ENCODE results near the gene FAM90A1.
"Not testable (repeated sequence)": the region's sequence is repeated elsewhere in the genome, so short reads cannot be mapped to it uniquely, and the experiment has no call there.

Gene FAM90A1

DNA sequence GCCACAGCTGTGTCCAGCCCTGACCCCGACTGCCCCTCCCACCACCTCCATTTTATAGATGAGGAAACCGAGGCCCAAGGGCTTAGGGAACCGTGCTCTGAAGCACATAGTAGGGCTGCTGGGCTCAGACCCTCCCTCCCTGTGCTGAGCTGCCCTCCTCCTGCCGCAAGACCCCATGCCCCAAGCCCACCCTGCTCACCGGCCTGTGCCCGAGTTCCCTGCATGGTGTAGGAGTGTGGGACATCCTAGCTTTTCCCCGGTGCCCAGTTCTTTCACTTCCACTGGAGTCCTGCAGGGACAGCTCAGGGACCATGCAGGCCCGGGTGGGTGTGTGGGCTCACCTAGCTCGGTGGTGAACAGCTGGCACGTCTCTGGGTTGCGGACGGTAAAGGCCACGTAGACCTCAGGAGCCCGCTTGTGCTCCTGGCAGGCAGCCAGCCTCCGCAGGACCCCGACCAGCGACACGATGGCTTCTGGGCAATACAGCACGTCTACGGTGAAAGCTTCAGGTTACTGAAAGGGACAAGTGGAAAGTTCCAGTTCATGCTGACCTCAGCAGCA, 6.6 kb upstream of the FAM90A1 start:
- not testable (repeated sequence) for DNase-seq (ENCODE audit: low read depth in 2 of 2)

- DNase-seq (ENCODE audit: low read depth in 2 of 2): not testable (repeated sequence)
Observed at GRCh38 chr12:8233300-8233855, 6.0 kb upstream of the FAM90A1 start.

GRCh38 chr12:8231666-8232608, 4.5 kb upstream of the FAM90A1 start:
- DNase-seq (ENCODE audit: low read depth in 2 of 2): peak; percentile 37 to 59

DNA sequence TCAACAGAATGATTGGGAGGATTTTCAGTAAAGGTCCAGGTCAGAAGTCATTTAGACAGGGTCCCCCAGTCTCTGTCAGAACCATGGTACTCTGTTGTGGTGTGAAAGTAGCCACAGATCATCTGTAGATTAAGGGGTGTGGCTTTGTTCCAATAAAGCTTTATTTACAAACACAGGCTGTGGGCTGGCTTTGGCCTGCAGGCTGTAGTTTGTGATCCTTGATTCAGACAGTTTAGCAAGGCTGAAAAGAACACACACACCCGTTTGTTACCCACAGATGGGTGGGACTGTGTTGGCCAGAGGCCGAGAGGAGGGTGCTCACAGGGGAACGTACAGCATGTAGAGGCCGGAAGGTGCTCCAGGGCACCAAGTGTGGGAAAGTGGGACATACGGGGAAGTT, 3.6 kb upstream of the FAM90A1 start:
- not testable (repeated sequence) for DNase-seq (ENCODE audit: low read depth in 2 of 2)

- DNase-seq (ENCODE audit: low read depth in 2 of 2): not testable (repeated sequence)
Observed at GRCh38 chr12:8229486-8229885, 2.1 kb upstream of the FAM90A1 start.

DNA sequence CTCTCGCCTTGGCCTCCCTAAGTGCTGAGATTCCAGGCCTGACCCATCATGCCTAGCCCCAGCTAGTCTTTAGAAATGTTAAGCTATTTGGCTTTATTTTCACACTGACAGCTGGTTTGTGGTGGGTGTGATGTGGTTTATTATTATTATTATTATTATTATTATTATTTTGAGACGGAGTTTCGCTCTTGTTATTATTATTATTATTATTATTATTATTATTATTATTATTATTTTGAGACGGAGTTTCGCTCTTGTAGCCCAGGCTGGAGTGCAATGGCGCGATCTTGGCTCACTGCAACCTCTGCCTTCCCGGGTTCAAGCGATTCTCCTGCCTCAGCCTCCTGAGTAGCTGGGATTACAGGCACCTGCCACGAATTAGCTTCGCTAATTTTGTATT, 1.2 kb upstream of the FAM90A1 start:
- not testable (repeated sequence) for DNase-seq (ENCODE audit: low read depth in 2 of 2)

GRCh38 chr12:8227732-8228077, 287 bp upstream of the FAM90A1 start:
- not testable (repeated sequence) for DNase-seq (ENCODE audit: low read depth in 2 of 2)

GRCh38 chr12:8226355-8226754, 1.1 kb downstream of the FAM90A1 start:
- DNase-seq (ENCODE audit: low read depth in 2 of 2): no peak

GRCh38 chr12:8224782-8225181, 2.6 kb downstream of the FAM90A1 start:
- not testable (repeated sequence) for DNase-seq (ENCODE audit: low read depth in 2 of 2)

GRCh38 chr12:8223646-8224045, 3.8 kb downstream of the FAM90A1 start:
- DNase-seq (ENCODE audit: low read depth in 2 of 2): not testable (repeated sequence)

GRCh38 chr12:8222303-8222702, 5.1 kb downstream of the FAM90A1 start:
- DNase-seq (ENCODE audit: low read depth in 2 of 2): not testable (repeated sequence)

DNA sequence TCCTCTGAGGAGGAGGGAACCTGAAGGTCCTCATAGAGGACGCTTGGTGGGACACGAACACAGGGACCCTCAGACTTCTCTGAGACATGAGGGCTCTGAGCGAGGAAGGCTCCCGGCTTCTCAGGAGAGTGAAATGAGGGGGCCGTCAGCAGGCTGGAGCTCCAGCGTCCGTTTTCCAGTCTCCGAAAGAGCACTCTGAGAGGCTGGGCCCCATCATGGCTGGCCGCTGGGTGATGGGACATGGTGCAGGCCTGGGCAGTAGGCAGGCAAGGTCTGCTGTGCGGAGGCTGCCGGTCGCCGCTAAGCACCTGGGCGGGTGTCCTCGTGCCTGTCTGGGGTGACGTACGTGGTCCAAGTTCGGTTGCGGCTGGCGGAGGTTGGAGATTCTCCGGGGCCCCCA, 5.6 kb downstream of the FAM90A1 start:
- not testable (repeated sequence) for DNase-seq (ENCODE audit: low read depth in 2 of 2)

- not testable (repeated sequence) for DNase-seq (ENCODE audit: low read depth in 2 of 2)
Observed at GRCh38 chr12:8221375-8221774, 6.0 kb downstream of the FAM90A1 start.

DNA sequence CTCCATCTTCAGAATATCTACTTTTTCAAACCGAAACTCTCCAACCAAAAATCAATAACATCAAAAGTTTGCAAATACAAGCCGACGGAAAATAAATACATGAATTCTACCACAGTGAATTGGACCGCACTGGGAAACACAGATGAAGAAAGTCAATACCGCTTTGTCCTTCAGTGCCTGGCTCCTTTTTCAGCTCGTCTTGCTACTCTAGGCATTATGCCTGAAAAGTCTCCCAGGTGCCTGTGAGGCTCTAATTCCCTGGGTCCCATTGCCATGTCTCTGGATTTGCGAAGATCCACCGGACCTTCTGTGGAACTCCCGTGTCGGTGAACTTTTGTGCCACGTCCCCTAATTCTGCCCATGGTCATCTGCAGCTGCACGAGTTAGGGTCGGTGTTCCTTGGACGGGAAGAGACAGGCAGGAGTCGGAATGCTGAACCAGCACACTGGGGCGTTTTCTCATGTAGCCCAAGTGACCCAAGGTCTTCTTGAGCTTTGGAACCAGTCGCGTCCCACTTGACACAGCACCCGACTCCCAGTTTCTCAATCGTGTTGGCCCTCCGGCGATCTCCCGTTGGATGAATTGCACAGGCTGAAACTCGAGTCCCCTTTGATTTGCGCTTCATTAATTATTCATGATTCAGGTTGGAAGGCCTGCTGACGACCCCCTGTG, 8.6 kb downstream of the FAM90A1 start:
- not testable (repeated sequence) for DNase-seq (ENCODE audit: low read depth in 2 of 2)

GRCh38 chr12:8197685-8198308, 29.6 kb downstream of the FAM90A1 start:
- not testable (repeated sequence) for DNase-seq (ENCODE audit: low read depth in 2 of 2)

GRCh38 chr12:8188088-8188487, 39.3 kb downstream of the FAM90A1 start:
- not testable (repeated sequence) for DNase-seq (ENCODE audit: low read depth in 2 of 2)

GRCh38 chr12:8184206-8184605, 43.2 kb downstream of the FAM90A1 start:
- DNase-seq (ENCODE audit: low read depth in 2 of 2): not testable (repeated sequence)

- DNase-seq (ENCODE audit: low read depth in 2 of 2): not testable (repeated sequence)
Observed at GRCh38 chr12:8183346-8183745, 44.1 kb downstream of the FAM90A1 start.

GRCh38 chr12:8182923-8183322, 44.5 kb downstream of the FAM90A1 start:
- not testable (repeated sequence) for DNase-seq (ENCODE audit: low read depth in 2 of 2)

DNA sequence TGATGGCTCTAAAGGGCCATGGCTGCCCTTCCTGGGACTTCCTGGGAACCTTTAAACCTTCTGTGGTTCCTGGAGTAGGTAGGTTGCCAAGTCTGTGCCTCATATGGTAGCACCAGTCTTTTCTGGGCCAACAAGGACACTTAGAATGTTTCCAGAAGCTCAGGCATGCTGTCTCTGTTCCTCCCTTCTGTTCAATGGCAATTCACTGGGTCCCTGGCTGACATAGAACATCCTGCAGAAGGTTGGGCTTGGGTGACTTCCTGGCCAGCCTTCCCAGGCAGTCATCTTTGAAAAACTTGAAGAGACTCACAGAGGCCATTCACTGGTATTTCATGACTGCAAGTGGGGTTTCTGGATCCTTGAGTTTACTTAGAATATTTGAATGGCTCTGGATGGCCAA, 46.1 kb downstream of the FAM90A1 start:
- not testable (repeated sequence) for DNase-seq (ENCODE audit: low read depth in 2 of 2)

- DNase-seq (ENCODE audit: low read depth in 2 of 2): peak; percentile 43 to 64
Observed at GRCh38 chr12:8179989-8180585, 47.3 kb downstream of the FAM90A1 start.

Measured in stimulated activated CD8-positive, alpha-beta memory T cell treated with anti-CD3 and anti-CD28 coated beads, Interleukin-2, amount 100 ng/mL, for 48 hours (primary cell).